PC-9 (cell line): ENCODE measurements around the gene RBBP4.
"Not testable (repeated sequence)": the region's sequence is repeated elsewhere in the genome, so short reads cannot be mapped to it uniquely, and the experiment has no call there.

Experiments used
- EZH2 ChIP-seq: fragments of 200-600 bp; sonication (generic); IDR thresholded peaks from 2 replicates; pipeline ENCODE4 v1.8.0; 2017; ENCODE audit warnings: antibody characterized with exemption, low read depth
- TF ChIP-seq, protein P1 (sequence below): fragments of 200-600 bp; sonication (generic); conservative IDR thresholded peaks from 2 replicates; pipeline ENCODE4 v1.6.1; 2017; ENCODE audit warnings: mixed run types, antibody characterized with exemption, mild to moderate bottlenecking, moderate library complexity

DNA sequence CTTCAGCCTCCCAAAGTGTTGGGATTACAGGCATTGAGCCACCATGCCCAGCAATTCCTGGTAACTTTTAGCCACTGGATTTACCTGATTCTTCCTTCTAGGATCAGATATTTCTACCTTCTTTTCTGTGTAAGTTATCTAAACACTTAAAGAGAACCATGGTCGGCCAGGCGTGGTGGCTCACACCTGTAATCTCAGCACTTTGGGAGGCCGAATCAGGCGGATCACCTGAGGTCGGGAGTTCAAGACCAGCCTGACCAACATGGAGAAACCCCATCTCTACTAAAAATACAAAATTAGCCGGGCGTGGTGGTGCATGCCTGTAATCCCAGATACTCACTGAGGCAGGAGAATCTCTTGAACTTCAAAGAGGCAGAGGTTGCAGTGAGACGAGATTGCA is 46.0 kb downstream of the RBBP4 start:
- TF ChIP-seq, protein P1, sequence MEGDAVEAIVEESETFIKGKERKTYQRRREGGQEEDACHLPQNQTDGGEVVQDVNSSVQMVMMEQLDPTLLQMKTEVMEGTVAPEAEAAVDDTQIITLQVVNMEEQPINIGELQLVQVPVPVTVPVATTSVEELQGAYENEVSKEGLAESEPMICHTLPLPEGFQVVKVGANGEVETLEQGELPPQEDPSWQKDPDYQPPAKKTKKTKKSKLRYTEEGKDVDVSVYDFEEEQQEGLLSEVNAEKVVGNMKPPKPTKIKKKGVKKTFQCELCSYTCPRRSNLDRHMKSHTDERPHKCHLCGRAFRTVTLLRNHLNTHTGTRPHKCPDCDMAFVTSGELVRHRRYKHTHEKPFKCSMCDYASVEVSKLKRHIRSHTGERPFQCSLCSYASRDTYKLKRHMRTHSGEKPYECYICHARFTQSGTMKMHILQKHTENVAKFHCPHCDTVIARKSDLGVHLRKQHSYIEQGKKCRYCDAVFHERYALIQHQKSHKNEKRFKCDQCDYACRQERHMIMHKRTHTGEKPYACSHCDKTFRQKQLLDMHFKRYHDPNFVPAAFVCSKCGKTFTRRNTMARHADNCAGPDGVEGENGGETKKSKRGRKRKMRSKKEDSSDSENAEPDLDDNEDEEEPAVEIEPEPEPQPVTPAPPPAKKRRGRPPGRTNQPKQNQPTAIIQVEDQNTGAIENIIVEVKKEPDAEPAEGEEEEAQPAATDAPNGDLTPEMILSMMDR, result not testable (repeated sequence)
- not testable (repeated sequence) for TF ChIP-seq EZH2
